ENCODE measurements around the gene FREM1.

DNA sequence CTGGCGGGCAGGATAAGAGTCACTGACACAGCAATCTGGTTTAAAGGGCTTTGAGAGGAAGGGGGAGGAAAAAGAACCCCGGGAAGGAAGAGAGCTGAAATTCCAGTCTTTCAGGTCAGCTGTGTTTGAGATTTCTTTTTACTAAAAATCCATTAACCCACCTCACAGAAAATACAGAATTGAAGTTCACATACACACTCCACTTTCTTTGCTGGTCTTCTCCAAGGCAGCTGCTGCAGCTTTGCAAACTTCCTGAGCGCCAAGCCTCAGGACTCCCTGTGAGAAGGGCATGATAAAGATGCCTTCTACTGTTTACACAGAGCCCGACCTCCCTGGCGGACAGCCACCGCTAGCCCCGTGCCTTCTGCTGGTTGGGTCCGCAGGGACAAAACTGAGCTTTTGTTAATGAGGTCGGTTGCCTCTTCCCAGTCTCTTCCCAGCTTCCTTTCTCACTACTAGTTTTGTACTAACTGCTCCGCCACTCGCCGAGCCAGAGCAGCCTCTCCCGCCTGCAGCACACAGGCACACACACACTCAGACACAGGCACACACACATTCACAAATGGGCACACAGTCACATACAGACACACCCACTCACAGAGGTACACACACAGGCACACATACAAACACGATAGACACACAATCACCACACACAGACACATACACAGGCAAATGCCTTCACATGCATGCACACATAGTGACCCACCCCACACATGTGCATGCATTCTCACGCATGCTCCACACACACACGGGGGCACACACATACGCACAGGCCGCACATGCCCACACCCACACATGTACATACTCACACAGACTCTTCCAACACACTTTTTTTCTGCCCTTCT is at the start of gene FREM1:
- TF ChIP-seq EZH2 (IDR thresholded peaks at IDR 0.05; ENCODE audit: borderline replicate concordance, low read length): no peak
- TF ChIP-seq, protein P1, sequence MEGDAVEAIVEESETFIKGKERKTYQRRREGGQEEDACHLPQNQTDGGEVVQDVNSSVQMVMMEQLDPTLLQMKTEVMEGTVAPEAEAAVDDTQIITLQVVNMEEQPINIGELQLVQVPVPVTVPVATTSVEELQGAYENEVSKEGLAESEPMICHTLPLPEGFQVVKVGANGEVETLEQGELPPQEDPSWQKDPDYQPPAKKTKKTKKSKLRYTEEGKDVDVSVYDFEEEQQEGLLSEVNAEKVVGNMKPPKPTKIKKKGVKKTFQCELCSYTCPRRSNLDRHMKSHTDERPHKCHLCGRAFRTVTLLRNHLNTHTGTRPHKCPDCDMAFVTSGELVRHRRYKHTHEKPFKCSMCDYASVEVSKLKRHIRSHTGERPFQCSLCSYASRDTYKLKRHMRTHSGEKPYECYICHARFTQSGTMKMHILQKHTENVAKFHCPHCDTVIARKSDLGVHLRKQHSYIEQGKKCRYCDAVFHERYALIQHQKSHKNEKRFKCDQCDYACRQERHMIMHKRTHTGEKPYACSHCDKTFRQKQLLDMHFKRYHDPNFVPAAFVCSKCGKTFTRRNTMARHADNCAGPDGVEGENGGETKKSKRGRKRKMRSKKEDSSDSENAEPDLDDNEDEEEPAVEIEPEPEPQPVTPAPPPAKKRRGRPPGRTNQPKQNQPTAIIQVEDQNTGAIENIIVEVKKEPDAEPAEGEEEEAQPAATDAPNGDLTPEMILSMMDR (IDR thresholded peaks at IDR 0.05; ENCODE audit: low read length): no peak
